Large intestine (tissue), 3 donors: Measurements from ENCODE around the gene MTHFD1L. TPM values are rescaled to one million over a fixed set of nuclear protein-coding genes. Genes with fewer than 3 reads are reported as not detected.

Experiments used
- DNase-seq, 2 donors: peaks; one replicate each; pipeline versions ENCODE4 v3.0.0 to v3.0.0-alpha.2; 2013
- H3K27ac ChIP-seq: one replicate; pipeline ENCODE4 v1.5.1; 2013; ENCODE audit warnings: low read length
- H3K27me3 ChIP-seq: 2 replicates; pipeline ENCODE4 v1.6.1; 2013; ENCODE audit warnings: low read length; ENCODE audit not compliant: control insufficient read depth, insufficient read depth
- H3K36me3 ChIP-seq: 2 replicates; pipeline ENCODE4 v1.6.1; 2013; ENCODE audit warnings: low read length; ENCODE audit not compliant: control insufficient read depth, insufficient read depth
- H3K4me1 ChIP-seq: one replicate; pipeline ENCODE4 v1.6.1; 2013; ENCODE audit warnings: low read length; ENCODE audit not compliant: control insufficient read depth, insufficient read depth
- H3K4me3 ChIP-seq: one replicate; pipeline ENCODE4 v1.5.1; 2013; ENCODE audit warnings: low read length
- H3K9me3 ChIP-seq: one replicate; pipeline ENCODE4 v1.6.1; 2013; ENCODE audit warnings: mild to moderate bottlenecking, low read depth, low read length, moderate library complexity; ENCODE audit not compliant: control insufficient read depth
- WGBS: methylation state at CpG from one replicate; pipeline ENCODE4 v1.1.5; 2013; ENCODE audit warnings: low lambda C conversion rate; ENCODE audit not compliant: insufficient coverage; 5-methylcytosine and 5-hydroxymethylcytosine counted together
- polyA plus RNA-seq: library from polyadenylated mRNA; unstranded; fragments of 120-200 nt; gene quantifications from one replicate; pipeline ENCODE4 v1.2.1, GENCODE V29; 2013

The MTHFD1L gene
- polyA plus RNA-seq, 1 donor, result 11.7 TPM

GRCh38 chr6:151001387-151002056, 136.0 kb downstream of the MTHFD1L start:
- Histone ChIP-seq H3K4me3 (no peak overlapping the region), H3K4me1 (peaks cover 3% of the 10 kb centered on the region), H3K27me3 (no peaks in the 10 kb centered on the region), H3K9me3 (no peaks in the 10 kb centered on the region), H3K36me3 (no peaks in the 10 kb centered on the region), H3K27ac (no peak overlapping the region)
- 100% methylated on average over 1 of the region's 5 CpGs for WGBS
- no peak for DNase-seq

GRCh38 chr6:151002057-151002450, 136.6 kb downstream of the MTHFD1L start:
- H3K36me3 ChIP-seq, result no peaks in the 10 kb centered on the region
- no peak overlapping the region for H3K4me3 ChIP-seq
- peaks cover 3% of the 10 kb centered on the region for H3K4me1 ChIP-seq
- no peaks in the 10 kb centered on the region for H3K9me3 ChIP-seq
- H3K27me3 ChIP-seq, result no peaks in the 10 kb centered on the region
- no CpG with 5 or more reads among the region's 2 CpGs for WGBS
- no peak for DNase-seq
- H3K27ac ChIP-seq, result no peak overlapping the region

GRCh38 chr6:151002491-151002935, 137.0 kb downstream of the MTHFD1L start:
- Histone ChIP-seq H3K4me1 (peaks cover 3% of the 10 kb centered on the region), H3K27ac (no peak overlapping the region)
- WGBS, result no CpG with 5 or more reads among the region's 17 CpGs

GRCh38 chr6:151004383-151005024, 139.0 kb downstream of the MTHFD1L start:
- no peaks in the 10 kb centered on the region for H3K36me3 ChIP-seq
- peak; percentile 14 to 54 for DNase-seq
- WGBS, result no CpG with 5 or more reads among the region's 8 CpGs
- H3K27me3 ChIP-seq, result no peaks in the 10 kb centered on the region
- no peak overlapping the region for H3K27ac ChIP-seq
- H3K9me3 ChIP-seq, result no peaks in the 10 kb centered on the region
- H3K4me3 ChIP-seq, result no peak overlapping the region
- peaks cover 3% of the 10 kb centered on the region for H3K4me1 ChIP-seq

More at GRCh38 chr6:151002491-151002935, 137.0 kb downstream of the MTHFD1L start:
- no peak for DNase-seq
- H3K27me3 ChIP-seq, result no peaks in the 10 kb centered on the region
- H3K9me3 ChIP-seq, result no peaks in the 10 kb centered on the region
- H3K36me3 ChIP-seq, result no peaks in the 10 kb centered on the region
- H3K4me3 ChIP-seq, result no peak overlapping the region

- Histone ChIP-seq H3K4me3 (no peak overlapping the region), H3K36me3 (no peaks in the 10 kb centered on the region), H3K9me3 (no peaks in the 10 kb centered on the region), H3K27ac (no peak overlapping the region), H3K27me3 (no peaks in the 10 kb centered on the region), H3K4me1 (peaks cover 3% of the 10 kb centered on the region)
- WGBS, result 100% methylated on average over 2 of the region's 6 CpGs
- DNase-seq, result no peak
Measured at GRCh38 chr6:151005164-151005563, 139.7 kb downstream of the MTHFD1L start.

GRCh38 chr6:151005896-151006632, 140.6 kb downstream of the MTHFD1L start:
- no peaks in the 10 kb centered on the region for H3K36me3 ChIP-seq
- no peak for DNase-seq
- 97% methylated on average over 5 of the region's 13 CpGs for WGBS
- no peaks in the 10 kb centered on the region for H3K9me3 ChIP-seq
- H3K4me3 ChIP-seq, result no peak overlapping the region
- no peak overlapping the region for H3K27ac ChIP-seq
- H3K4me1 ChIP-seq, result peaks cover 3% of the 10 kb centered on the region
- no peaks in the 10 kb centered on the region for H3K27me3 ChIP-seq

GRCh38 chr6:151007076-151007475, 141.6 kb downstream of the MTHFD1L start:
- no peaks in the 10 kb centered on the region for H3K27me3 ChIP-seq
- H3K27ac ChIP-seq, result no peak overlapping the region
- DNase-seq, result no peak
- H3K36me3 ChIP-seq, result no peaks in the 10 kb centered on the region
- H3K4me1 ChIP-seq, result peaks cover 3% of the 10 kb centered on the region
- WGBS, result no CpG with 5 or more reads among the region's 3 CpGs
- no peaks in the 10 kb centered on the region for H3K9me3 ChIP-seq
- H3K4me3 ChIP-seq, result no peak overlapping the region

GRCh38 chr6:151007922-151008321, 142.4 kb downstream of the MTHFD1L start:
- Histone ChIP-seq H3K36me3 (no peaks in the 10 kb centered on the region), H3K9me3 (no peaks in the 10 kb centered on the region), H3K27me3 (no peaks in the 10 kb centered on the region), H3K4me1 (peaks cover 3% of the 10 kb centered on the region), H3K27ac (no peak overlapping the region), H3K4me3 (no peak overlapping the region)
- no peak for DNase-seq
- WGBS, result 88% methylated on average over 4 of the region's 4 CpGs

- H3K4me3 ChIP-seq, result no peak overlapping the region
- no peaks in the 10 kb centered on the region for H3K36me3 ChIP-seq
- no peaks in the 10 kb centered on the region for H3K27me3 ChIP-seq
- no peak overlapping the region for H3K27ac ChIP-seq
- H3K4me1 ChIP-seq, result peaks cover 3% of the 10 kb centered on the region
- no CpG with 5 or more reads among the region's 4 CpGs for WGBS
- DNase-seq, result no peak
- H3K9me3 ChIP-seq, result no peaks in the 10 kb centered on the region
Measured at GRCh38 chr6:151008425-151008824, 142.9 kb downstream of the MTHFD1L start.

GRCh38 chr6:151009576-151009975, 144.1 kb downstream of the MTHFD1L start:
- Histone ChIP-seq H3K9me3 (no peaks in the 10 kb centered on the region), H3K27ac (no peak overlapping the region), H3K4me3 (no peak overlapping the region), H3K4me1 (peaks cover 2% of the 10 kb centered on the region), H3K27me3 (no peaks in the 10 kb centered on the region), H3K36me3 (no peaks in the 10 kb centered on the region)
- no CpG with 5 or more reads among the region's 12 CpGs for WGBS
- no peak for DNase-seq
